ENCODE data around the gene OSBPL6. TPM values are rescaled to one million over a fixed set of nuclear protein-coding genes. Genes with fewer than 3 reads are reported as not detected.
"Not testable (repeated sequence)": the region's sequence is repeated elsewhere in the genome, so short reads cannot be mapped to it uniquely, and the experiment has no call there.

The OSBPL6 gene
- total and polyA plus RNA-seq, 9 of the 15 experiments (the other 6 are each of a cell fraction or from before 2014, with no cell fraction given): 3.4 to 12.7 (median 9.3) TPM

DNA sequence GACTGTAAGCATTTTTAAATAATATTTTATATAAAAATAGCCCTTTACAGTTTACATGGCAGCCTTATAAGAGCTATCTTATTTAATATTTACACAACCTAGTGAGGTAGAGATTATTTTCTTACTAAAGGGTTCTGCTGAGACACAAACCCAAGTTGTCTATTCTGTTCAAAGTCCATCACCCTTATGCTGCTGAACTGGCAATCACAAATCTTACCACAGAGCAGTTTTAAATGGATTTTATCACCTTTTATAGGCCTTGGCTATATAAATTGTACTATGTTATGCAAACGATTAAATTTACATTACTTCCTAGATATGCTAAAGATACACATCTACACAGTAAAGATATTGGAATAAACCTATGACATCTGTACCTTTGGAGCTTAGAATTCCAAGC is 41.3 kb upstream of the OSBPL6 start (continued):
- TF ChIP-seq, protein P1, sequence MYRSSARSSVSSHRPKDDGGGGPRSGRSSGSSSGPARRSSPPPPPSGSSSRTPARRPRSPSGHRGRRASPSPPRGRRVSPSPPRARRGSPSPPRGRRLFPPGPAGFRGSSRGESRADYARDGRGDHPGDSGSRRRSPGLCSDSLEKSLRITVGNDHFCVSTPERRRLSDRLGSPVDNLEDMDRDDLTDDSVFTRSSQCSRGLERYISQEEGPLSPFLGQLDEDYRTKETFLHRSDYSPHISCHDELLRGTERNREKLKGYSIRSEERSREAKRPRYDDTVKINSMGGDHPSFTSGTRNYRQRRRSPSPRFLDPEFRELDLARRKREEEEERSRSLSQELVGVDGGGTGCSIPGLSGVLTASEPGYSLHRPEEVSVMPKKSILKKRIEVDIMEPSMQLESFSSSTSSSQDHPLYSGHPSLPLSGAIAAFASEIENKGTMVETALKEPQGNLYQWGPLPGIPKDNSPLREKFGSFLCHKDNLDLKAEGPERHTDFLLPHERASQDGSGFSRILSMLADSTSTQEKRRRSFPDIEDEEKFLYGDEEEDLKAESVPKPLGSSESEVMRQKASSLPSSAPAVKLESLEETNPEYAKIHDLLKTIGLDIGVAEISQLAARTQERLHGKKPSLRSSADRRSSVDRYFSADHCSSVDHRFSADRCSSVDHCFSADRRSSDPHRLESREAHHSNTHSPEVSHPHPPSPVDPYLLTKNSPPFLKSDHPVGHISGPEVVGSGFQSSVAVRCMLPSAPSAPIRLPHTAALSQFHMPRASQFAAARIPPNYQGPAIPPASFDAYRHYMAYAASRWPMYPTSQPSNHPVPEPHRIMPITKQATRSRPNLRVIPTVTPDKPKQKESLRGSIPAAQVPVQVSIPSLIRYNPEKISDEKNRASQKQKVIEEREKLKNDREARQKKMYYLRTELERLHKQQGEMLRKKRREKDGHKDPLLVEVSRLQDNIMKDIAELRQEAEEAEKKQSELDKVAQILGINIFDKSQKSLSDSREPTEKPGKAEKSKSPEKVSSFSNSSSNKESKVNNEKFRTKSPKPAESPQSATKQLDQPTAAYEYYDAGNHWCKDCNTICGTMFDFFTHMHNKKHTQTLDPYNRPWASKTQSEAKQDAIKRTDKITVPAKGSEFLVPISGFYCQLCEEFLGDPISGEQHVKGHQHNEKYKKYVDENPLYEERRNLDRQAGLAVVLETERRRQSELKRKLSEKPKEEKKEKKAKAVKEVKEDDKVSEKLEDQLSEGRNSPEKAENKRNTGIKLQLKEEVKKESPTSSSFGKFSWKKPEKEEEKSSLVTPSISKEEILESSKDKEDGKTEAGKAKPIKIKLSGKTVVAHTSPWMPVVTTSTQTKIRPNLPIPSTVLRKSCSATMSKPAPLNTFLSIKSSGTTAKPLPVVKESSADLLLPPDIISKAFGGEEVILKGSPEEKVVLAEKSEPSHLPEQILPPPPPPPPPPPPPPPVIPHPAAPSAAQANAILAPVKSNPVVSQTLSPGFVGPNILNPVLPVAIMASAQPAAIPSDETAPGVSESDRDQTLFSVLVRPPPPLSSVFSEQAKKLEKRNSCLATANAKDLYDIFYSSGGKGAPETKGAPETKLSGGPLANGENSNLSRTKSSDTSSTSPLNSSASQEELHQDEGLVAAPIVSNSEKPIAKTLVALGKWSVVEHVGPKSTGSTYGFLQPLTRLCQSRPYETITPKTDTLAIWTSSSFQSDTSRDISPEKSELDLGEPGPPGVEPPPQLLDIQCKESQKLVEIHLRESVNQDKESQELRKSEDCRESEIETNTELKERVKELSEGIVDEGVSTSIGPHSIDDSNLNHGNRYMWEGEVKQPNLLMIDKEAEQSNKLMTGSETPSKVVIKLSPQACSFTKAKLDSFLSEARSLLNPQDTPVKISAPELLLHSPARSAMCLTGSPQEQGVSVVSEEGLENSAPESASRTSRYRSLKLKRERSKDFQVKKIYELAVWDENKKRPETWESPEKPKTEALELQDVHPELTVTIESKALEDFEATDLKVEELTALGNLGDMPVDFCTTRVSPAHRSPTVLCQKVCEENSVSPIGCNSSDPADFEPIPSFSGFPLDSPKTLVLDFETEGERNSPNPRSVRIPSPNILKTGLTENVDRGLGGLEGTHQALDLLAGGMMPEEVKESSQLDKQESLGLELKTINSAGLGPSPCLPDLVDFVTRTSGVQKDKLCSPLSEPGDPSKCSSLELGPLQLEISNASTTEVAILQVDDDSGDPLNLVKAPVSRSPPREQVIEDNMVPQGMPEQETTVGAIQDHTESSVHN (IDR thresholded peaks at IDR 0.05; ENCODE audit: borderline replicate concordance in 1 of 2, low read depth in 1 of 2): no peak
- no peak for TF ChIP-seq RCOR1 (IDR thresholded peaks at IDR 0.05; ENCODE audit: borderline replicate concordance in 1 of 2, low read depth in 2 of 2, low read length in 2 of 2)
- TF ChIP-seq, protein P2, sequence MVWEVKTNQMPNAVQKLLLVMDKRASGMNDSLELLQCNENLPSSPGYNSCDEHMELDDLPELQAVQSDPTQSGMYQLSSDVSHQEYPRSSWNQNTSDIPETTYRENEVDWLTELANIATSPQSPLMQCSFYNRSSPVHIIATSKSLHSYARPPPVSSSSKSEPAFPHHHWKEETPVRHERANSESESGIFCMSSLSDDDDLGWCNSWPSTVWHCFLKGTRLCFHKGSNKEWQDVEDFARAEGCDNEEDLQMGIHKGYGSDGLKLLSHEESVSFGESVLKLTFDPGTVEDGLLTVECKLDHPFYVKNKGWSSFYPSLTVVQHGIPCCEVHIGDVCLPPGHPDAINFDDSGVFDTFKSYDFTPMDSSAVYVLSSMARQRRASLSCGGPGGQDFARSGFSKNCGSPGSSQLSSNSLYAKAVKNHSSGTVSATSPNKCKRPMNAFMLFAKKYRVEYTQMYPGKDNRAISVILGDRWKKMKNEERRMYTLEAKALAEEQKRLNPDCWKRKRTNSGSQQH (CRISPR knock-in tag; IDR thresholded peaks at IDR 0.05): no peak

DNA sequence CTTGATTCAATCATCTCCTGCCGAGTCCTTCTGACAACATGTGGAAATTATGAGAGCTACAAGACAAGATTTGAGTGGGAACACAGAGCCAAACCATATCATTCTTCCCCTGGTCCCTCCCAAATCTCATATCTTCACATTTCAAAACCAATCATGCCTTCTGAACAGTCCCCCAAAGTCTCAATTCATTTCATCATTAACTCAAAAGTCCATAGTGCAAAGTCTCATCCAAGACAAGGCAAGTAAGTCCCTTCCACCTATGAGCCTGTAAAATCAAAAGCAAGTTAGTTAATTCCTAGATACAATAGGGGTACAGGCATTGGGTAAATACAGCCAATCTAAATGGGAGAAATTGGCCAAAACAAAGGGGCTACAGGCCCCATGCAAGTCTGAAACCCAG is 40.4 kb upstream of the OSBPL6 start:
- intact Hi-C loops (cut with micrococcal nuclease); H3K27me3 ChIP-seq (ENCODE audit: control insufficient read depth in 2 of 2, insufficient read depth in 2 of 2, low read length in 2 of 2); H3K27ac ChIP-seq (ENCODE audit: extremely low read depth, low read depth, low read length); ATAC-seq; H3K4me2 ChIP-seq (ENCODE audit: insufficient read depth, low read length); H3K9me1 ChIP-seq (ENCODE audit: control insufficient read depth, insufficient read depth, low read length); in situ Hi-C loops (cut with MboI); H3K4me3 ChIP-seq; H3K4me1 ChIP-seq (replicated peaks in 1 of 2; ENCODE audit: control insufficient read depth in 2 of 2, insufficient read depth in 2 of 2, low read length in 2 of 2); BruUV-seq (replicated peaks); H3K9me3 ChIP-seq (replicated peaks; ENCODE audit: control insufficient read depth, insufficient read depth, low read depth, low read length); H2AFZ ChIP-seq (ENCODE audit: low read depth, low read length); DNase-seq (ENCODE audit: extremely low read depth in 1 of 4, low spot score in 3 of 4); CTCF ChIA-PET (ENCODE audit: low intra/inter-chr PET ratio); H3K79me2 ChIP-seq (ENCODE audit: control insufficient read depth, insufficient read depth, low read length); H3K36me3 ChIP-seq (ENCODE audit: control insufficient read depth, insufficient read depth, low read length); FAIRE-seq; H4K20me1 ChIP-seq (replicated peaks; ENCODE audit: control insufficient read depth, insufficient read depth, low read length); H3K9ac ChIP-seq (ENCODE audit: insufficient read depth in 1 of 2, low read depth in 2 of 2, low read length in 2 of 2): not testable (repeated sequence)
- 0% methylated on average over 1 of the region's 1 CpG for WGBS (ENCODE audit: insufficient coverage, low coverage, missing lambda C conversion rate)
- POLR2A ChIA-PET: interaction anchor here (1.1 kb wide), 1 partner anchor 18 kb away, joined by 3 read pairs; no protein-coding TSS in a partner anchor
